Fibroblast of lung (primary cell): ENCODE data around the gene DIPK1B. TPM values are rescaled to one million over a fixed set of nuclear protein-coding genes. Genes with fewer than 3 reads are reported as not detected.
A peak's percentile ranks its signal among the peaks of the same experiment; 100 is the strongest.

Experiments used
- DNase-seq, 2 donors: peaks; one replicate each; pipeline versions ENCODE4 v3.0.0 to v3.0.0-alpha.2; 2010; ENCODE audit warnings: low read depth in 2 of 2
- H2AFZ ChIP-seq: 2 replicates; pipeline ENCODE4 v1.5.1; 2012; ENCODE audit warnings: low read length, control low read depth, inconsistent platforms
- H3K27ac ChIP-seq: 2 replicates; pipeline ENCODE4 v1.5.1; 2011; ENCODE audit warnings: low read length, control low read depth; ENCODE audit not compliant: insufficient read depth
- H3K27me3 ChIP-seq: 2 replicates; pipeline ENCODE4 v1.5.1; 2011; ENCODE audit warnings: mild to moderate bottlenecking, low read length; ENCODE audit not compliant: control insufficient read depth, insufficient read depth
- H3K36me3 ChIP-seq: 2 replicates; pipeline ENCODE4 v1.5.1; 2011; ENCODE audit warnings: low read length; ENCODE audit not compliant: control insufficient read depth, insufficient read depth
- H3K4me1 ChIP-seq: 2 replicates; pipeline ENCODE4 v1.5.1; 2011; ENCODE audit warnings: low read length; ENCODE audit not compliant: control insufficient read depth, insufficient read depth; ENCODE audit errors: extremely low read depth
- H3K4me2 ChIP-seq: 2 replicates; pipeline ENCODE4 v1.5.1; 2011; ENCODE audit warnings: low read length, control low read depth; ENCODE audit not compliant: insufficient read depth; ENCODE audit errors: extremely low read depth
- H3K4me3 ChIP-seq, 4 experiments: fragments of 200-600 bp in 1 of 4; sonication (generic) in 1 of 4; replicated peaks in 1 of 4; 2 replicates each; pipeline ENCODE4 v1.5.1; 2011 to 2016; ENCODE audit warnings: low read length in 4 of 4, low read depth in 3 of 4, mild to moderate bottlenecking in 3 of 4, control low read depth in 2 of 4, inconsistent platforms in 1 of 4, mixed read lengths in 1 of 4; ENCODE audit not compliant: insufficient read depth in 1 of 4; ENCODE audit errors: control extremely low read depth in 1 of 4
- H3K79me2 ChIP-seq: 2 replicates; pipeline ENCODE4 v1.5.1; 2012; ENCODE audit warnings: mild to moderate bottlenecking, low read length, inconsistent platforms; ENCODE audit not compliant: control insufficient read depth, insufficient read depth
- H3K9ac ChIP-seq: 2 replicates; pipeline ENCODE4 v1.5.1; 2011; ENCODE audit warnings: mild to moderate bottlenecking, low read length, control low read depth; ENCODE audit not compliant: insufficient read depth
- H3K9me3 ChIP-seq: 2 replicates; pipeline ENCODE4 v1.5.1; 2012; ENCODE audit warnings: low read depth, low read length; ENCODE audit not compliant: control insufficient read depth, insufficient read depth
- H4K20me1 ChIP-seq: 2 replicates; pipeline ENCODE4 v1.5.1; 2011; ENCODE audit warnings: low read length; ENCODE audit not compliant: control insufficient read depth, insufficient read depth; ENCODE audit errors: extremely low read depth
- EZH2 ChIP-seq: IDR thresholded peaks from 2 replicates; pipeline ENCODE4 v1.5.1; 2012; ENCODE audit warnings: low read length, control low read depth, mild to moderate bottlenecking; ENCODE audit errors: missing control alignments
- polyA plus RNA-seq, 2 donors: library from polyadenylated mRNA; depleted of rRNA in 1 of 2; stranded (reverse) in 1 of 2; unstranded in 1 of 2; fragments of >200 nt; gene quantifications; 2 replicates each; pipeline ENCODE4 v1.2.1, GENCODE V29; 2011 to 2012; ENCODE audit warnings: missing spikeins in 1 of 2
- total RNA-seq: library from RNA; depleted of rRNA; stranded (reverse); fragments of >200 nt; gene quantifications from 2 replicates; pipeline ENCODE4 v1.2.1, GENCODE V29; 2014
- TF ChIP-seq, protein P1 (sequence below), 2 donors: IDR thresholded peaks in 1 of 2; conservative IDR thresholded peaks in 1 of 2; 1 replicate in 1 of 2; 2 replicates in 1 of 2; pipeline ENCODE4 v1.5.1; 2011 to 2012; ENCODE audit warnings: low read length in 2 of 2, control low read depth in 1 of 2, inconsistent platforms in 1 of 2, low read depth in 1 of 2, mild to moderate bottlenecking in 1 of 2

The DIPK1B gene
- total and polyA plus RNA-seq, 2 donors (not counting 1 experiment from before 2014, with no cell fraction given), result 0.16 to 0.33 TPM

DNA sequence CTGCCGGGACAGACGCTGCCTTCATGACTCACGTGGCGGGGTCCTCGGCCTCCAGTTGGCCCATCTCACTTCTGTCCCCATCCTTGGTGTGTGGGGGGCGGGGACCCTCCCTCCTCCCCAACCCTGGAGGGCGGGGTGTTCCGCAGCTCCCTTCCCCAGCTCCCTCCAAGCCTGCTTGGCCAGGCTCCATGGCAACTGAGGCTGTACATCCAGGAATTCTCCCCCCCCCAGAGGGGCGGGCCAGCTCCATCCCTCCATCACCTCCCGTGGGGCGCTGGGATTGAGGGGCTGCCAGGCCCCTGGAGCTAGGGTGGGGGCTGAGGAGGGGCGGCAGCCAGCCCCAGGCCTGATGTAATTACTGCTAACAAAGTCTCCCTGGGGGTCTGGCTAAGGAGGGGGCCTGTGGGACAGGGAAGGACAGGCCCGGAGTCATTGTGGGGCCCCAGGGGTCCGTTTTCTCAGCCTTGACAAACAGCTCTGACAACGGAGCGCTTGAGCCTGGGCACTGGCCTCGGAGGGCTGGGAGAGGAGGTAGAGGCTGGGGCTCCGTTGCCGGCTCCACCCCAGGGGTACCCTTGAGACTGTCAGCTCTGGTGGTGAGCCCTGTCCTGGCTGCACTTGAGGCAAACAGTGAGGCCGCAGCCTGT, 8.0 kb downstream of the DIPK1B start:
- peaks cover 6% of the 10 kb centered on the region for H3K79me2 ChIP-seq
- TF ChIP-seq EZH2, result no peak
- TF ChIP-seq, protein P1, sequence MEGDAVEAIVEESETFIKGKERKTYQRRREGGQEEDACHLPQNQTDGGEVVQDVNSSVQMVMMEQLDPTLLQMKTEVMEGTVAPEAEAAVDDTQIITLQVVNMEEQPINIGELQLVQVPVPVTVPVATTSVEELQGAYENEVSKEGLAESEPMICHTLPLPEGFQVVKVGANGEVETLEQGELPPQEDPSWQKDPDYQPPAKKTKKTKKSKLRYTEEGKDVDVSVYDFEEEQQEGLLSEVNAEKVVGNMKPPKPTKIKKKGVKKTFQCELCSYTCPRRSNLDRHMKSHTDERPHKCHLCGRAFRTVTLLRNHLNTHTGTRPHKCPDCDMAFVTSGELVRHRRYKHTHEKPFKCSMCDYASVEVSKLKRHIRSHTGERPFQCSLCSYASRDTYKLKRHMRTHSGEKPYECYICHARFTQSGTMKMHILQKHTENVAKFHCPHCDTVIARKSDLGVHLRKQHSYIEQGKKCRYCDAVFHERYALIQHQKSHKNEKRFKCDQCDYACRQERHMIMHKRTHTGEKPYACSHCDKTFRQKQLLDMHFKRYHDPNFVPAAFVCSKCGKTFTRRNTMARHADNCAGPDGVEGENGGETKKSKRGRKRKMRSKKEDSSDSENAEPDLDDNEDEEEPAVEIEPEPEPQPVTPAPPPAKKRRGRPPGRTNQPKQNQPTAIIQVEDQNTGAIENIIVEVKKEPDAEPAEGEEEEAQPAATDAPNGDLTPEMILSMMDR (conservative IDR thresholded peaks at IDR 0.05 in 1 of 2, IDR thresholded peaks at IDR 0.05 in 1 of 2; ENCODE audit: low read depth in 1 of 2, low read length in 2 of 2), result no peak
- no peaks in the 10 kb centered on the region for H4K20me1 ChIP-seq
- no peaks in the 10 kb centered on the region for H3K27me3 ChIP-seq
- no peak overlapping the region for H3K4me2 ChIP-seq
- peaks cover 21% of the 10 kb centered on the region for H3K36me3 ChIP-seq
- H3K4me3 ChIP-seq, result no peak overlapping the region
- H3K9ac ChIP-seq, result no peak overlapping the region
- peaks cover 3% of the 10 kb centered on the region for H3K4me1 ChIP-seq
- no peak overlapping the region for H3K27ac ChIP-seq
- no peak overlapping the region for H2AFZ ChIP-seq
- no peaks in the 10 kb centered on the region for H3K9me3 ChIP-seq
- peak in 1 of 2 donors; percentile 41 for DNase-seq

DNA sequence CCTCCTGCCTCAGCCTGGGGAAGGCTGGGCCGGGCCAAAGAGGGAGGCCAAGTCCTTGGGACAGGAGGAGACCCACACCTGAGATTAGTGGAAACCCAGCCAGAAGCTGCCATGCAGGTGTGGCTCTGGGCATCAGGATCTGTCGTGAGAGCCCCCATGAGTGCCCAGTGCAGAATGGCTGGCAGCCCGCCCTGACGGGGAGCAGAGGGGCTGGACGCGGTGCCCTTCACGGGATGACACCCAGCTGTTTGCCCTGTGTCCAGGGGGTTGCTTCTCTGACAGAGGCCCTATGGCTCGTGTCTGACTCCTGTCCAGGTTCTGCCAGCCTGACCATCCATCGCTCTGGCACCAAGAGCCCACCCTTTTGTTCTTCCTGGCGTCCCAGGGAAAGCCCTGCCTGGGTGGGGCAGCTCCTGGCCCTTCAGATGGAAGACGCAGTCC, 8.5 kb downstream of the DIPK1B start:
- Histone ChIP-seq H3K4me1 (peaks cover 7% of the 10 kb centered on the region), H3K9ac (no peak overlapping the region)

DNA sequence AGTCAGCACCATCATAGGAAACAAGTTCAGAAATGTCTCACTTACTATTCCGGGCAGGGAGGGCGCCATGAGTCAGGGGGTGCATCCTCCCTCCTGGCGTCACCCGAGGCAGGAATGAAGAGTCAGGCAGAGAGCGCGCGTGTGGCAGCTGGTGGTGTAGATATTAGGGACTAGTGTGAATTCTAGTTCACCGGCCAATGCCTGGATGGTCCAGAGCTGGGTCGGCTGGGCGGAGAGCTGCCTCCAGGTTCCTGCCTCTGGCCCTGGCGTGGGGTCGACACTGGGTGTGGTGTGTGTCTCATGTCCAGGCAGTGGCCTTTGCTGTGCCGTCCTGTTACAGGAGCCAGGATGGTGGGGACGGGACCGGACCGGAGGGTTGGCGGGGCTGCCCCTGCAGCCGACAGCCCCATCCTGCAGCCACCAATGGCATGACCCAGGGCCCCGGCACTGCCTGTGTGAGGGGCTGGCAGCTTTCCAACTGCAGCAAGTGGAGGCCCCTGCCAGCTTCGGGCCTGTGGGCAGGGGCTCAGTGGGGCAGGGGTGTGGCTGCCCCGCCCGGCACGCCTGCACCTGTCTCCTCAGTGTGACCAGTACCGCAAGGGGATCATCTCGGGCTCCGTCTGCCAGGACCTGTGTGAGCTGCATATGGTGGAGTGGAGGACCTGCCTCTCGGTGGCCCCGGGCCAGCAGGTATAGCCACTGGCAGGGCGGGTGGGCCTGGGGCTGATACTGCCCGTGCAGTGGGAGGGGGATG, 9.1 kb downstream of the DIPK1B start:
- Histone ChIP-seq H3K27me3 (no peaks in the 10 kb centered on the region), H3K79me2 (peaks cover 16% of the 10 kb centered on the region), H3K27ac (no peak overlapping the region), H3K9ac (no peak overlapping the region), H3K36me3 (peaks cover 26% of the 10 kb centered on the region), H3K9me3 (no peaks in the 10 kb centered on the region), H3K4me1 (peaks cover 13% of the 10 kb centered on the region), H3K4me3 (no peak overlapping the region), H2AFZ (no peak overlapping the region), H3K4me2 (no peak overlapping the region), H4K20me1 (no peaks in the 10 kb centered on the region)
- TF ChIP-seq EZH2, result no peak
- TF ChIP-seq, protein P1 (conservative IDR thresholded peaks at IDR 0.05 in 1 of 2, IDR thresholded peaks at IDR 0.05 in 1 of 2; ENCODE audit: low read depth in 1 of 2, low read length in 2 of 2), result no peak
- DNase-seq, result peak; percentile 68 to 87

More for the DNA sequence above, 8.5 kb downstream of the DIPK1B start:
- H3K4me2 ChIP-seq, result no peak overlapping the region
- TF ChIP-seq EZH2, result no peak
- TF ChIP-seq, protein P1 (conservative IDR thresholded peaks at IDR 0.05 in 1 of 2, IDR thresholded peaks at IDR 0.05 in 1 of 2; ENCODE audit: low read depth in 1 of 2, low read length in 2 of 2), result no peak
- DNase-seq, result no peak
- H2AFZ ChIP-seq, result no peak overlapping the region
- peaks cover 10% of the 10 kb centered on the region for H3K79me2 ChIP-seq
- H4K20me1 ChIP-seq, result no peaks in the 10 kb centered on the region
- H3K27ac ChIP-seq, result no peak overlapping the region
- H3K27me3 ChIP-seq, result no peaks in the 10 kb centered on the region
- H3K4me3 ChIP-seq, result no peak overlapping the region
- H3K9me3 ChIP-seq, result no peaks in the 10 kb centered on the region
- H3K36me3 ChIP-seq, result peaks cover 24% of the 10 kb centered on the region
